Glomerular visceral epithelial cell (primary cell): ENCODE results near the gene SALL4.
A peak's percentile ranks its signal among the peaks of the same experiment; 100 is the strongest.
"Not testable (repeated sequence)": the region's sequence is repeated elsewhere in the genome, so short reads cannot be mapped to it uniquely, and the experiment has no call there.

Experiments
- DNase-seq: peaks from one replicate; pipeline ENCODE4 v3.0.0-alpha.2; 2016; ENCODE audit errors: extremely low spot score

SALL4 gene

DNA sequence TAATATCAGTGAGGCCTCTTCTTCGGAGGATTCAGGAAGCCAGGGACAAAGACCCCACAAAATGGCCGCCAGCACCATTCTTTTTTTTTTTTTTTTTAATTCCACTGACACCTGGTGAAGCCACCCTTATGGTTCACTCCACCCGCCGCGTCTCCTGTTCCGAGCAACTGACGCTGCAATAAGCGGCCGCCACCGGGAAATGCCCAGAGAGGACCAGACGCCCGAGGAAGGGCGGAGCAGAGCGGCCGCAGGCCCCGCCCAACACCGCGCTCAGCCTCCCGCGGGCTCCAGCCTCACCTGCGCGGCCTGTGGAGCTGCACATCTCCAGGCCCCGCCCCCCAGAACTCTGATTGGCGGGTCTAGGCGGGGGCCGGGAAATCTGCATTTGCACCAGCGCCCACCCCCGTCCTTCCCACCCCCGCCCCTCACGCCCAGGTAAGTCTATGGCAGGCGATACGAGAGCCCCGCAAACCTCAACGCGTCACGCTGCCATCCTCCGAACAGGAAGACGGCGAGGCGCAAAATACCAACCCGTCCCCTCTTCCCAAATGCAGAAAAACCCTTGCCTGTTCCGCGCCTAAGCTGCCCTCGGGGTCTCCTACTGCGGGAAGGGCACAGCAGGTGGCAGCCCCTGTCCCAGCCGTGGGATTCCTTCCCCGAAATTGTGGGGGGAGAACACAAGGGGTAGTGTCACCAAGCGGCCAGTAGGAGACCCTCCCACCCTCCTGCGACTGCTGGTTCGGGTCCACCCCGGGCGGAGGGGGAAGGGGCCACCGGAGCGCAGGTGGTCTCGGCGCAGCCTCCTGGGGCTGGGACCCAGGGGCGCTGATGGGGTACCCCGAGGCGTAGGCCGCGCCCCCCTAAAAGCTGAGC, 35.1 kb downstream of the SALL4 start:
- DNase-seq: peak; percentile 77

DNA sequence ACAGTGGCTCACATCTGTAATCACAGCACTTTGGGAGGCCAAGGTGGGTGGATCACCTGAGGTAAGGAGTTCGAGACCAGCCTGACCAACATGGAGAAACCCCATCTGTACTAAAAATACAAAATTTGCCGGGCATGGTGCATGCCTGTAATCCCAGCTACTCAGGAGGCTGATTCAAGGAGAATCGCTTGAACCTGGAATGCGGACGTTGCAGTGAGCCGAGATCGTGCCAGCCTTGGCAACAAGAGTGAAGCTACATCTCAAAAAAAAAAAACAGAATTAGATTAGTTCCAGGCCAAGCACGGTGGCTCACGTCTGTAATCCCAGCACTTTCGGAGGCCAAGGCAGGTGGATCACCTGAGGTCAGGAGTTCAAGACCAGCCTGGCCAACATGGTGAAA, 36.9 kb downstream of the SALL4 start:
- DNase-seq: not testable (repeated sequence)

DNA sequence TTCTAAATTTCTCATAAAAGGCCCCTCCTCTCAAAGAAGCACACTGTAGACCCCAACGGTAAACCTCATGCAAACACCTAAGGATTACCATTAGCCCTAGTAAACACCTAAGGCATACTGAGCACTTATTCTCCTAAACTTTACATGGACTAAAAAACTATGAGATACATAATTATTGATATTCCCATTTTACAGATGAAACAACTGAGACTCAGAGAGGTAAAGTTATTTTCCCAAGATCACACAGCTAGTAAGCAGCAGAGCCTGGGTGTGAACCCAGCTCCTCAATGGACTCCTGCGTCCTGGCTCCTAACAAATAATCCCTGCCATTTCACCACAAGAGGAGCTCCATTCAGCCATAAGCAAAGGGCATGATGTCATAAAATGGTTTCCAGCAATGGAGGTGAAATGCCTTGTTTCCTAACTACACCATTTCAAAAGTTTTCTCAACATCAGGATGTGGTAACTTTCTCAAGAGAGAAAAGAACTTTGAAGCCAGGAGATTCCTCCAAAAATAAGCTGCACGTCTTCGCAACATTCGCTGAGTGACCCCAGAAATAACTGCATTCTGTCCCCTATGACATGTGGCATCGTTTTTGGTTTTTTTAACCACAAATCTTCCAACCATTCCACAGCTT, 38.2 kb downstream of the SALL4 start:
- DNase-seq: no peak

DNA sequence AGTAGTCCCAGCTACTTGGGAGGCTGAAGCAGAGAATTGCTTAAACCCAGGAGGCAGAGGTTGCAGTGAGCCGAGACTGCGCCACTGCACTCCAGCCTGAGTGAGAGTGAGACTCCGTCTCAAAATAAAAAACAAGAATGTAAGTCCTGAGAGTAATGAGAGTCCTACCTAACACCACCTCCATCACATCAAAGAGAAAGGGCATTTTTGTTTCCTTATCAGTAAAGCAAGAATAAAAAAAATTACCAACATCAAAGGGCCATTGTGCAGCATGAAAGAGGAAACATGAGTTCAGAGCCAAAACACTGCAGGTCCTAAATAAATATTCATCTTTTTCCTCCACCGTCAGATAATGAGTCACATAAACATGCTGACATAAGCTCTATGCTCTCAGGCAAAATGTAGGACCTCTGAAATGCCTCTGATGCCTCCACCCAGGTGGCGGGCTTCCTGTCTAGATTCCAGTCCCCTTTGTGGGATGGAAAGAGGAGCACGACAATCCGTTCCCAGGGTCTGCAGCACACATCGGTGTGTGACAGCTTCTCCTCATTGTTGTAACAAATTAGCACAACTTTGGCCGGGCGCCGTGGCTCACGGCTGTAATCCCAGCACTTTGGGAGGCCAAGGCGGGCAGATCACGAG, 41.3 kb downstream of the SALL4 start:
- DNase-seq: no peak

DNA sequence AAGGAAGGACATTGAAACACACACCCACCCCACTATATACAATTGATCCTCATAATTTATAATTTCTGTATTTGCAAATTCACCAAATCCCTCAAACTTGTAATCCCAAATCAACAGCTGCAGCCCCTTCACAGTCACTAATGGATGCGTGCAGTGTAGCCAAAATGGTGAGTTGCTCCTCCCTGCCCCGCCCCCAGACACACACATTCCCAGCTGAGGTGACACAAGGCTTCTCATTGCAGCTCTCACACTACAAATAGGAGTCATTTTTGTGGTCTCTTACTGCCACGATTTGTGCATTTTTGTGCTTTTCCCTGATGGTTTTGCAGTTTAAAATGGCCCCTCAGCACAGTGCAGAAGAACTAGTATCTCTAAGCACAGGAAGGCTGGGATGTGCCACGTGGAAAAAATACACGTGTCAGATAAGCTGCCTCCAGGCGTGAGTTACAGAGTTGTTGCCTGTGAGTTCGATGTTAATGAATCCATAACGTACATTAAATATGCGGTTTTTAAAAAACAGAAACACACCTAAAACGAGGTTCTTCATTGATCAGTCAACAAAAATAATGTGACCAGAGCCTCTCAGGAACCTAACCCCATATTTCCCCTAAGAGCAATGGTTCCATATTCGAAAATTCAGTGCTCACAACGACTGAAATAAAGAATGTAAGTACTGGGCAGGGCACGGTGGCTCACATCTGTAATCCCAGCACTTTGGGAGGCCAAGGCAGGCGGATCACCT, 42.4 kb downstream of the SALL4 start:
- DNase-seq: no peak

DNA sequence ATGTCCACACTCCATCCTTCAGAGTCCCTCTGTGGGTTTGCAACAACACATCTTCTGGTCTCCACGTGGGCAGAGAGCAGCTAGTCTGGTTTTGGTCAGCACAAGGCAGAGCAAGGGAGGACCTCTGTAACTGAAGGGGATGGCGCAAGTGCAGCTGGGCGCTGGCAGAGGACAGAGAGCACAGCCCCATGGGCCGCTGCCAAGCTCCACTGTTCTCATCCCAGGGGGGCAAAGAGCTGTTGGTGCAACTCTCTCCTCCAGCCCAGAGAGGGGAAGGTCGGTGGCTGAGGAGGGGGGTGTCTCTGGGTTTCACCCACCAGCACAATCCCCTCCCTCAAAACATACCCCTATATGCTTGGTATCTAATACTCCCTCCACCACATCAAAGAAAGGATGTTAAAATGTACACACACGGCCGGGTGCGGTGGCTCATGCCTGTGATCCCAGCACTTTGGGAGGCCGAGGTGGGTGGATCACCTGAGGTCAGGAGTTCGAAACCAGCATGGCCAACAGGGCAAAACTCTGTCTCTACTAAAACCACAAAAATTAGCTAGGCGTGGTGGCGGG, 43.3 kb downstream of the SALL4 start:
- no peak for DNase-seq

DNA sequence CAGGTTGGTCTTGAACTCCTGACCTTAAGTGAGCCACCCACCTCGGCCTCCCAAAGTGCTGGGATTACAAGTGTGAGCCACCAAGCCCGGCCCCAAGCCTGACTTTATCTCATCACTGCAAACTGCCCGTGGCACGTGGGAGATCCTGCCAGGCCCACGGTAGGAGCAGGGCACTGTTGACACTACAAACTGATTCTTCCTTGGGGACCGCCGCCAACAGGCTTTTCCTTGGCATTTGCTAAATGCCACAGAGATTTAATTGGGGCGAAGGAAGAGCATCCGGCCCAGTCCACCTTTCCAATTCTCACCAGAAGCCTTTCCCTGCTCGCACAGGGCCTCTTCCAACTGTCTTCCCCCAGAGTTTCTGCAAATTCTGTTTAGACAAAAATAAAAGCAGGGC, 45.1 kb downstream of the SALL4 start:
- DNase-seq: no peak

DNA sequence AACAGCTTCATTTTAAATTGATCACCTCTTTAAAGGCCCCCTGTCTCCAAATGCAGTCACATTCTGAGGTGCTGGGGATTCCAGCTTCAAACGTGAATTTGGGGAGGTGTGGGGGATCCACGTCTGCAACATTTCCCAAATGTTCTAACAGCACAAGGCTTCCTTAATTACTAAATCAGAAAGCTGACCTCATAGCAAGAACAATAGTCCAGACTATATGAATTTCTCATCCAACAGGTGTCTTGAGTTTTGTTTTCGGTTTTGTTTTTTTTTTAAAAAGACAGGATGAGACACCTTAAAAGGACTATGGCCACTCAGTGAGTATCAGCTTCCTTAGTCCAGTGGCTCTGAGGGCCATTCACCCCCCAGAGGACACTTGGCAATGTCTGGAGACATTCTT, 45.7 kb downstream of the SALL4 start:
- no peak for DNase-seq

DNA sequence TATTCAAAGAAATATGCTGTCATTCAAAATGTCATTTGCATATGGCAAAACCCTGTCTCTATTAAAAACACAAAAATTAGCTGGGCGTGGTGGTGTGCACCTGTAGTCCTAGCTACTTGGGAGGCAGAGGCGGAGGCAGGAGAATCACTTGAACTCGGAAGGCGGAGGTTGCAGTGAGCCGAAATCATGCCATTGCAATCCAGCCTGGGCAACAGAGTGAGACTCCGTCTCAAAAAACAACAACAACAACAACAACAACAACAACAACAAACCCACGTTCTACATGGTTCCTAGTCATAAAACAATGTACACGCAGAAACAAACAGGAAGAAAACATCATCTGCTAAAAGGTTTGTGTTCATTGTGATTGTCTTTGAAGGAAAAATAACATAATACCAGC, 49.1 kb downstream of the SALL4 start:
- not testable (repeated sequence) for DNase-seq

DNA sequence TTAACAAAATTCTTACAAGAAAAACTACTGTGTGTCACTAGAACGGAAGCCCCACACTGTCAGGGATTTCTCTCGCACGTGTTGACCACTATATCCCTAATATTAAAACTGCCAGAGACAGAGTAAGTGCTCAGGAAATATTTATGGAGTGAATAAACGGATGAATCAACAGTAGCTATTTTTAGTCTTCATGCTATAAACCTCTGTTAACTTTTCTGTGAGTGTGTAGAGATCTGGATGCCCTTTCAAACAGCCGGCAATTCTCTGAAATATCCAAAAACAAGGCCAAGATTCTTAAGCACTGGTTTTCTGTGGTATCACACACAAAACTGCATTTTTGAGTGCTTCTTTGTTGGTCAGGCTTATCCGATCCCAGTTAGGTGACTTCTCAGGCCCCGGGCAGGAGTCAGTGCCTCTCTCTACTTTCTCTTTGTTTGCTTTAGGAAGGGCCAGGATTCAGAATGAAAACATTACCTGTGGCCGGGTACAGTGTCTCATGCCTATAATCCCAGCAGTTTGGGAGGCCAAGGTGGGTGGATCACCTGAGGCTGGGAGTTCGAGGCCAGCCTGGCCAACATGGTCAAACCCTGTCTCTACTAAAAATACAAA, 49.9 kb downstream of the SALL4 start:
- peak; percentile 69 for DNase-seq

DNA sequence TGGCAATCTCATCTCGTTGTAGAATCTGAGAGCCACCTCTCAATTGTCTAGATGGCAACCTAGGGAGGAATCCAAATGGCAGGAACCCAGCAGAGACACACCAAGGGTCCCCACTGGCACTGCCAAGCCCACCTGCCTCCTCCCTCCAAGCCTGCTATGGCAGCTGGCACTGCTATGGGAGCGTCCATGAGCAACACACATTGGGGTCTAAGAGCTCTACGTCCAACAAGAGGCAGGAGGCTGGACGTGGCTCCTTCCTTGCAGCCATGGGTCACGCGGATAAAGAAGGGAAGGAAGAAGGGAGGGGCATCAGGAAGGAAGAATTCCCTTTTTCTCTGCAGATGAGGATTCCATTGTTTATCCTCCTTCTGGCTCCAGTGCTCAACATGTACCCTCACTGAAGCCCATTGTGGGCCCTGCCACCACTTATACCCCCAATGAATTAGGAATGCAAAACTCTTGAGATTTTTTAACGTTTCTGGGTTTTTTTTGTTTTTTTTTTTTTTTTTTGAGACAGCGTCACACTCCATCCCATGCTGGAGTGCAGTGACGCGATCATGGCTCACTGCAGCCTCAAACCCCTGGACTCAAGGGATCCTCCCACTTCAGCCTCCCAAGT, 51.4 kb downstream of the SALL4 start:
- no peak for DNase-seq

DNA sequence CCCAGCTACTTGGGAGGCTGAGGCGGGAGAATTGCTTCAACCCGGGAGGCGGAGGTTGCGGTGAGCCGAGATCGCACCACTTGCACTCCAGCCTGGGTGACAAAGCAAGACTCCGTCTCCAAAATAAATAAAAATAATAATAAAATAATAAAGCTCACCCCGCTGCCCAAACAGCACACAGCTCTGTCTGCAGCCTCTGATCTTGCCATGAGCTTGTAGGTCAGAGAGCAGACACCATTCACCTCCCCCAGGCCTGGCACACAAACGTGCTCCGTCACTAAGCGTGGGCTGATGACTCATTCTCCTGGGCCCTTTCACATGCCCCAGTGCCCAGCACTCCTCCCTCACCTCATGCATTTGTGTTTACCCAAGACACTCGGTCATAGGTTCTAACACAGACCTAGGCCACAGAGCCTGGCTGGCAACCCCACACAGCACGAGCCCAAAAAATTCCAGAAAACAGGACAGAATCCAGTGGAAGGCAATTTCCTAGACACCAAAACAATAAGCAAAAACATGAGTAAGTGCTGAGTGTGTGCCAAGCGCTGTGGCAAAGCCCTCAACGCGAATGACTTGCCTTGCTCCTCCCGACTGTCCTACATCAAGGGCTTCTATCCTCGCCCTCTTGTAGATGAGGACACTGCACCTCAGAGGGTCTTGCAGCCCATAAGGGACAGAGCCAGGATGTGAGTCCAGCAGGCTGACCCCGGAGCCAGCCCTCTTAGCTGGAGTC, 52.1 kb downstream of the SALL4 start:
- DNase-seq: peak; percentile 99

DNA sequence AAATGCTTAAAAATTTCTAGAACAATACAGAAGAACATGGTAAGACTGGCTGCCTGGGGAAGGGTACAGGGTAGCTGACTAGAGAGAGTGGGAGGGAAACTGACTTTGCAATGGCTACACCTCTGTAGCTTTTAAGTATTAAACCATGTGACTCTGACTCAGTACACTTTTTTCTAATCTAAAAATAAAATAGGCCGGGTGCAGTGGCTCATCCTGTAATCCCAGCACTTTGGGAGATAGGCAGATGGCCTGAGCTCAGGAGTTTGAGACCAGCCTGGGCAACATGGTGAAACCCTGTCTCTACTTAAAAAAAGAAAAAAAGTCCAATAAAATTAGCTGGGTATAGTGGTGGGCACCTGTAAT, 52.7 kb downstream of the SALL4 start:
- peak; percentile 59 for DNase-seq

DNA sequence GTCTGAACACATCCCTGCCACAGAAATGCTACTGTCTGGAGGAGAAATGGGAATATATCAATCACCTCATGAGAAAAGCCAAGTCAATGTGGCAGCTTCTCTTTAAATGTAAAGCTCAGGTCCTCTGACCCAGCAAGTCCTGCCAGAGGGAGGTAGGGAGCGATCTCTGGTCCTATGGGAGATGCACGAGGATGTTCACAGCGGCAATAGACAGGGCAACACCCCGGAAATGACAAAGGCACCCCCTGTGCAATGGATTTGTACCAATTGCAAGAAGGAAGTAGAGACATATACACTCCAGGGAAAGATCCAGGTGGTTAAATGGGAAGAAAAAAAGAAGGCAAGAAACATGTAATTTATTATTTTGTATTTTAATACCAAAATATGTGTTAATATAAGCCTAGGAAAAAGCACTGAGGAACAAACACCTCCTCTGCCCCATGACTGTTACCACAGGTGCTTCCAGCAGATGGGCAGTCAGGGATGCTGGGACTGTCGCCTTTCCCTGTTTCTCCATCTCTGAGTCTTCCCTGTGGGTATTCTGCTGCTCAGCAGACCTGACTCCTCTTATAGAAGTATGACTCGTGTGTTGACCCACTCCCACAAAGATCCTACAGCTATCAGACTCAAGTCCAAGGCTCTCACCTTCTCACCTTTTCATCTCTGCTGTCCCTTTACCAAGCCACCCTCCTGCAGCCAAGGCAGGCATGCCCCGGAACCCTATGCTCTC, 55.0 kb downstream of the SALL4 start:
- no peak for DNase-seq

DNA sequence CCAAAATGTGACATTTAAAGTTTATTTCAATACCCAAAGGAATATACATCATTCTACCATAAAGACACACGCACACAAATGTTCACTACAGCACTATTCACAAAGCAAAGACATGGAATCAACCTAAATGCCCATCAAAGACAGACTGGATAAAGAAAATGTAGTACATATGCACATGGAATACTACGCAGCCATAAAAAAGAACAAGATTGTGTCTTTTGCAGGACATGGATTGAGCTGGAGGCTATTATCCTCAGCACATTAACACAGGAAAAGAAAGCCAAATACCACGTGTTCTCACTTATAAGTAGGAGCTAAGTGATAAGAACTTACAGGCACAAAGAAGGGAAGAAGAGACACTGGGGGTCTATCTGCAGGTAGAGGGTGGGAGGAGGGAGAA, 56.5 kb downstream of the SALL4 start:
- DNase-seq: no peak

DNA sequence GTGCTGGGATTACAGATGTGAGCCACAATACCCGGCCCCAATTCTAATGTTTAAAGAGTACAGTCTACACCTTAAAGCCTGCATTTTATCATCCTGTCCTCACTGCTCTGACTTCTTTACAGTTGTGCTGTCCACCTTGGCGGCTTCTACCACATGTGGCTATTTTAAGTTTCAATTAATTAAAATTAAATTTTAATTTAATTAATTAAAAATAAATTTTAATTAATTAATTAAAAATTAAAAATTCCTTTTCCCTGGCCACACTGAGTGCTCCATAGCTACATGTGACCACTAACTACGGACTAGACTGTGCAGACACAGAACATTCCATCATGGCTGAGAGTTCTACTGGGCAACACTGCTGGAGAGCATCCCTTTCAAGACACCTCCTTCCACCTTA, 61.5 kb downstream of the SALL4 start:
- no peak for DNase-seq

DNA sequence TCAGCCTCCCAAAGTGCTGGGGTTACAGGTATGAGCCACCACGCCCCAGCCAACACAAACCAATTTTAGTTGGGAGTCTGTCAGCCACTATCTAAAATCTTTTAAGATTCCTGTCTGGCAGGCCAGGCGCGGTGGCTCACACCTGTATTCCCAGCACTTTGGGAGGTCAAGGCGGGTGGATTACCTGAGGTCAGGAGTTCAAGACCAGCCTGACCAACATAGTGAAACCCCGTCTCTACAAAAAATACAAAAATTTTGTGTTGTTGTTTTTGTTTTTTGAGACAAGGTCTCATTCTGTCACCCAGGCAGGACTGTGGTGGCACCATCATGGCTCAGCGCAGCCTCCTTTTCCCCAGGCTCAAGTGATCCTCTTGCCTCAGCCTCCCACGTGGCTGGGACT, 62.0 kb downstream of the SALL4 start:
- DNase-seq: not testable (repeated sequence)

DNA sequence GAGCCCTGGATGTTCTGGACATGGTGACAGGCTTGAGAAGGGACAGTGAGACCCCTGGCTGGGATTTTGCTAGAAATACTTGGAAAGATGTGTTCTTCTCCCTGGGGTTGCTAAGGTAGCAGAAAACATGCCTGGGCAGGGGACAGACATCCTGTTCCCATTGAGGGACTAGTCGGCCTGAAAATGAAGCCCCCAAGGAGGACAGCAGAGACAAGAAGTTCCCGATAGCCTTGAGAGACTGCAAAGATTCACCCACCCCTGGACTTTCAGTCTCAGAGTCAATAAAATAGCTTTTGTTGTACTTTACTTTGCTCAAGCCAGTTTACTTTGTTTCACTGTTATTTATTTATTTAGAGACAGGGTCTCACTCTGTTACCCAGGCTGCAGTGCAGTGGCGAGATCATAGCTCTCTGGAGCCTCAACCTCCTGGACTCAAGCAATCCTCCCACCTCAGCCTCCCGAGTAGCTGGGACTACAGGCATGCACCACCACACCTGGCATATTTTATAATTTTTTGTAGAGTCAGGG, 62.5 kb downstream of the SALL4 start:
- DNase-seq: no peak

DNA sequence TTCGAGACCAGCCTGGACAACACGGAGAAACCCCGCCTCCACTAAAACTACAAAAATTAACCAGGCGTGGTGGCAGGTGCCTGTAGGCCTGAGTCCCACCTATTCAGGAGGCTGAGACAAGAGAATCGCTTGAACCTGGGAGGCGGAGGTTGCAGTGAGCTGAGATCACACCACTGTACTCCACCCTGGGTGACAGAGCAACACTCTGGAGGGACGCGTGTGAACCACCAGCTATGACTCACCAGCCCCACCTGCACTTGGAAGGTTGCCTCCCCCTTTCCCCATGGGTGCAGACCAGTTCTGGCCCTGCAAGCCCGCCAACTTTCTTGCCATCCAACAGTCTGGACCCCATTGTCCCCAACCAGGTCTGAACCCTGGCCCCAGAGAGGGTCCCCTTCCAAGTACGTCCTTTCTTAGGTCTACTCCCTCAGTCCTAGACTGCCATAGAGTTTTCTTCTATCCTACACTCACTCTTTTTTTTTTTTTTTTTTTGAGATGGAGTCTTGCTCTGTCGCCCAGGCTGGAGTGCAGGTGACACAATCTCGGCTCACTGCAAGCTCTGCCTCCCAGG, 63.4 kb downstream of the SALL4 start:
- peak; percentile 42 for DNase-seq
